Trophoblast cell (in vitro differentiated cells and primary cell): ENCODE measurements around the gene NOP56.

ENCODE experiments used
- DNase-seq, 2 donors: peaks; one replicate each; pipeline ENCODE4 v3.0.0-alpha.2; 2016
- H2AFZ ChIP-seq: 2 replicates; pipeline ENCODE4 v1.6.1; 2013; ENCODE audit warnings: low read length, moderate library complexity, mild to moderate bottlenecking; ENCODE audit not compliant: insufficient read depth, poor library complexity
- H2AK5ac ChIP-seq: 2 replicates; pipeline ENCODE4 v1.6.1; 2013; ENCODE audit warnings: mild to moderate bottlenecking, low read length
- H2BK120ac ChIP-seq: 2 replicates; pipeline ENCODE4 v1.6.1; 2013; ENCODE audit warnings: low read length, mild to moderate bottlenecking, moderate library complexity; ENCODE audit not compliant: insufficient read depth, poor library complexity
- H2BK12ac ChIP-seq: 2 replicates; pipeline ENCODE4 v1.6.1; 2013; ENCODE audit warnings: mild to moderate bottlenecking, low read length, moderate library complexity
- H2BK5ac ChIP-seq: 2 replicates; pipeline ENCODE4 v1.6.1; 2013; ENCODE audit warnings: low read length, low read depth, moderate library complexity, mild to moderate bottlenecking; ENCODE audit not compliant: poor library complexity
- H3K14ac ChIP-seq: 2 replicates; pipeline ENCODE4 v1.6.1; 2013; ENCODE audit warnings: mild to moderate bottlenecking, low read length
- H3K18ac ChIP-seq: 2 replicates; pipeline ENCODE4 v1.6.1; 2013; ENCODE audit warnings: mild to moderate bottlenecking, low read length
- H3K23ac ChIP-seq: 2 replicates; pipeline ENCODE4 v1.6.1; 2013; ENCODE audit warnings: low read length
- H3K27ac ChIP-seq: 2 replicates; pipeline ENCODE4 v1.5.1; 2013; ENCODE audit warnings: low read depth, mild to moderate bottlenecking, inconsistent platforms, low read length, moderate library complexity
- H3K27me3 ChIP-seq: 2 replicates; pipeline ENCODE4 v1.6.1; 2013; ENCODE audit warnings: inconsistent platforms, mild to moderate bottlenecking, low read length, moderate library complexity; ENCODE audit not compliant: insufficient read depth
- H3K36me3 ChIP-seq, 2 experiments: 1 replicate in 1 of 2; 2 replicates in 1 of 2; pipeline ENCODE4 v1.6.1; 2013; ENCODE audit warnings: low read length in 2 of 2, mild to moderate bottlenecking in 2 of 2, moderate library complexity in 1 of 2; ENCODE audit not compliant: insufficient read depth in 2 of 2, control insufficient read depth in 1 of 2
- H3K4ac ChIP-seq: 2 replicates; pipeline ENCODE4 v1.6.1; 2013; ENCODE audit warnings: low read depth, mild to moderate bottlenecking, low read length, moderate library complexity
- H3K4me1 ChIP-seq, 2 experiments: 1 replicate in 1 of 2; 2 replicates in 1 of 2; pipeline ENCODE4 v1.6.1; 2013; ENCODE audit warnings: low read length in 2 of 2, mild to moderate bottlenecking in 2 of 2, moderate library complexity in 1 of 2; ENCODE audit not compliant: insufficient read depth in 2 of 2, control insufficient read depth in 1 of 2
- H3K4me2 ChIP-seq: 2 replicates; pipeline ENCODE4 v1.6.1; 2013; ENCODE audit warnings: inconsistent platforms, mild to moderate bottlenecking, low read length, moderate library complexity
- H3K4me3 ChIP-seq: 2 replicates; pipeline ENCODE4 v1.5.1; 2013; ENCODE audit warnings: mild to moderate bottlenecking, low read depth, low read length, inconsistent platforms
- H3K79me1 ChIP-seq: one replicate; pipeline ENCODE4 v1.6.1; 2013; ENCODE audit warnings: low read length
- H3K79me2 ChIP-seq: 2 replicates; pipeline ENCODE4 v1.6.1; 2013; ENCODE audit warnings: low read length, mild to moderate bottlenecking; ENCODE audit not compliant: control insufficient read depth, insufficient read depth, poor library complexity
- H3K9ac ChIP-seq: 2 replicates; pipeline ENCODE4 v1.6.1; 2013; ENCODE audit warnings: mild to moderate bottlenecking, low read length
- H3K9me3 ChIP-seq: 2 replicates; pipeline ENCODE4 v1.6.1; 2013; ENCODE audit warnings: low read depth, mild to moderate bottlenecking, control low read depth, inconsistent platforms, low read length; ENCODE audit not compliant: insufficient read depth
- H4K12ac ChIP-seq: 2 replicates; pipeline ENCODE4 v1.6.1; 2013; ENCODE audit warnings: low read depth, mild to moderate bottlenecking, low read length, moderate library complexity
- H4K8ac ChIP-seq: 2 replicates; pipeline ENCODE4 v1.6.1; 2013; ENCODE audit warnings: low read depth, mild to moderate bottlenecking, low read length, moderate library complexity
- H4K91ac ChIP-seq: one replicate; pipeline ENCODE4 v1.6.1; 2013; ENCODE audit warnings: low read depth, mild to moderate bottlenecking, low read length, moderate library complexity
- WGBS: extraction: QIAGEN DNeasy Blood & Tissue Kit; methylation state at CpG from one replicate; pipeline ENCODE4 v1.1.7; 2013; ENCODE audit warnings: missing lambda C conversion rate; ENCODE audit not compliant: insufficient read length, insufficient coverage; ENCODE audit errors: extremely low coverage; 5-methylcytosine and 5-hydroxymethylcytosine counted together

NOP56 gene

DNA sequence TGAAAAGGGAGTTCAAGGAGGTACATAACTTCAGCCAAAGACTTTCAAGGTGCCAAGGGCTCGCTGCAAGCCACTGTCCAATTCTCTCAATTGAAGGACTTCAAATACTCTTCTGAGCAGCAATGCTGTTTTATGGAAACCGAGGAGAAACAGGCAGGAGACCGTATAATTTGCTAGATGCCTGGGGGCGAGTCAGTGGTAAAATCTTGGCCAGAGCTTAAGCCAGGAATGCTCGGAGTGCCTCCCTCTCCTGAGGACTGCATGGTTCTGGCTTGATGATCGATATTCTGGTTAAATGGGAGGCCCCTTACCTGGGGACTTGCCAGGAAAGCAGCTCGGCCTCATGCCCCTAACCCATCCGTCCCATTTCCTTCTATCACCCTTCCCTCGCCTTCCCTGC lies 35.8 kb upstream of the NOP56 start:
- Histone ChIP-seq H4K12ac (no peak overlapping the region), H3K27ac (no peak overlapping the region), H3K4ac (no peak overlapping the region), H3K23ac (no peak overlapping the region), H2AFZ (no peak overlapping the region), H3K4me2 (no peak overlapping the region), H3K4me3 (no peak overlapping the region), H3K18ac (no peak overlapping the region), H2BK120ac (no peak overlapping the region), H2BK12ac (no peak overlapping the region), H3K27me3 (no peaks in the 10 kb centered on the region), H2AK5ac (no peak overlapping the region), H3K9me3 (peaks cover 4% of the 10 kb centered on the region), H4K8ac (no peak overlapping the region), H3K9ac (no peak overlapping the region), H3K79me1 (no peaks in the 10 kb centered on the region), H2BK5ac (no peak overlapping the region), H3K4me1 (no peaks in the 10 kb centered on the region), H3K14ac (no peak overlapping the region), H4K91ac (no peak overlapping the region), H3K79me2 (no peaks in the 10 kb centered on the region), H3K36me3 (no peaks in the 10 kb centered on the region)
- no peak for DNase-seq
- WGBS: no CpG with 5 or more reads among the region's 9 CpGs

DNA sequence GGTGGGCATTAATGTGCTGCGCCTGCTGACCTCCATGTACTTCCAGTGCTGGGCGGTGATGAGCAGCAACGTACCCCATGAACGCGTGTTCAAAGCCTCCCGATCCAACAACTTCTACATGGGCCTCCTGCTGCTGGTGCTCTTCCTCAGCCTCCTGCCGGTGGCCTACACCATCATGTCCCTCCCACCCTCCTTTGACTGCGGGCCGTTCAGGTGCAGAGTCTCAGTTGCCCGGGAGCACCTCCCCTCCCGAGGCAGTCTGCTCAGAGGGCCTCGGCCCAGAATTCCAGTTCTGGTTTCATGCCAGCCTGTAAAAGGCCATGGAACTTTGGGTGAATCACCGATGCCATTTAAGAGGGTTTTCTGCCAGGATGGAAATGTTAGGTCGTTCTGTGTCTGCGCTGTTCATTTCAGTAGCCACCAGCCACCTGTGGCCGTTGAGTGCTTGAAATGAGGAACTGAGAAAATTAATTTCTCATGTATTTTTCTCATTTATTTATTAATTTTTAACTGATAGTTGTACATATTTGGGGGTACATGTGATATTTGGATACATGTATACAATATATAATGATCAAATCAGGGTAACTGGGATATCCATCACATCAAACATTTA lies 35.2 kb upstream of the NOP56 start:
- Histone ChIP-seq H3K14ac (no peak overlapping the region), H2BK120ac (no peak overlapping the region), H3K36me3 (no peaks in the 10 kb centered on the region), H3K79me1 (no peaks in the 10 kb centered on the region), H3K4me1 (no peaks in the 10 kb centered on the region), H2AFZ (no peak overlapping the region), H2BK5ac (no peak overlapping the region), H3K27me3 (no peaks in the 10 kb centered on the region), H3K4me3 (no peak overlapping the region), H3K9me3 (peaks cover 4% of the 10 kb centered on the region), H3K18ac (no peak overlapping the region), H3K9ac (no peak overlapping the region), H4K12ac (no peak overlapping the region), H3K4ac (no peak overlapping the region), H3K4me2 (no peak overlapping the region), H2BK12ac (no peak overlapping the region), H4K8ac (no peak overlapping the region), H4K91ac (no peak overlapping the region), H3K23ac (no peak overlapping the region), H3K79me2 (no peaks in the 10 kb centered on the region), H2AK5ac (no peak overlapping the region), H3K27ac (no peak overlapping the region)
- no peak for DNase-seq
- no CpG with 5 or more reads among the region's 16 CpGs for WGBS

DNA sequence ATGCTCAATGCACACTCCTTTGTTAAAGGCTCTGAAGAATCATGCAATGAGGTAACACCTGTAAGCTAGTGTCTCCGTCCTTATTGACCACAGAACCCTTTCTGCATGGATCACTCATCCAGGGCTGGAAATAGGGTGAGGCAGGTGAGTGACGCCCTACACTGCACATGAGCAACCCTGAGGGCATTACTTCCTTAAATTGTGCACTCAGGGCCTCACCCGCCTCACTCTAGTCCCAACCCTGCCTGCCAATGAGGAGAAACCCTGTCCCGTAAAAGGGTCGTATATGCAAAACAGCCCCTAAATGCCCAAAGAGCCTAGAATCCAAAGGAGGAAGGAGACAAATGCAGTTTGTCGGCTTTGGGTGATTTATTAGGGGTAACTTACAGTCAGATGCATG lies 33.6 kb upstream of the NOP56 start:
- Histone ChIP-seq H3K4me3 (no peak overlapping the region), H3K9me3 (peaks cover 2% of the 10 kb centered on the region), H3K4me1 (no peaks in the 10 kb centered on the region), H4K8ac (no peak overlapping the region), H3K4me2 (no peak overlapping the region), H3K9ac (no peak overlapping the region), H4K91ac (no peak overlapping the region), H2AK5ac (no peak overlapping the region), H2BK120ac (no peak overlapping the region), H2AFZ (no peak overlapping the region), H3K18ac (no peak overlapping the region), H3K27me3 (no peaks in the 10 kb centered on the region), H2BK5ac (no peak overlapping the region), H2BK12ac (no peak overlapping the region), H3K79me2 (no peaks in the 10 kb centered on the region), H3K4ac (no peak overlapping the region), H3K79me1 (no peaks in the 10 kb centered on the region), H3K23ac (no peak overlapping the region), H4K12ac (no peak overlapping the region), H3K36me3 (no peaks in the 10 kb centered on the region), H3K14ac (no peak overlapping the region), H3K27ac (no peak overlapping the region)
- no peak for DNase-seq
- WGBS: no CpG with 5 or more reads among the region's 6 CpGs

DNA sequence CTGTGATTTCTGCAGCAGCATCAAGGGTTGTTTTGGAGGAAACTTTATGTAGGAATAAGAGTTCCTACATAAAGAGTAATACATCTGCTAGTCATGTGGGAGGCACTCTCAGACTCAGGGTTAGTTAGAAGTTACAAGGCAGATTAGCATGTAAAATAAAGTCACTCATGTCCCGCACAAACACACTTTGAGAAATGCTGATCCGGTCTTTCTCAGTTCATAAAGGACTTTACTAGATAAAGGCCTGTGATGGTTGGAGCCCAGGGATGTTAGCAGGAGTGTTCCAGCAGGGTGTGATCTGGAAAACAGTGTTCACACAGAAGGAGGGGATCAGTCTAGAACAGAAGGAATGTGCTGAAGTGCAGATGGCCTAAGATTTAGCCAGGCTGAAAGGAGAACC lies 33.1 kb upstream of the NOP56 start:
- no peak overlapping the region for H2AFZ ChIP-seq
- H3K9ac ChIP-seq: no peak overlapping the region
- no peak overlapping the region for H4K12ac ChIP-seq
- H3K79me1 ChIP-seq: no peaks in the 10 kb centered on the region
- H3K4me3 ChIP-seq: no peak overlapping the region
- H2BK120ac ChIP-seq: no peak overlapping the region
- no peaks in the 10 kb centered on the region for H3K4me1 ChIP-seq
- no peak overlapping the region for H3K27ac ChIP-seq
- H2BK5ac ChIP-seq: no peak overlapping the region
- no peaks in the 10 kb centered on the region for H3K79me2 ChIP-seq
- no peak overlapping the region for H3K4me2 ChIP-seq
- H3K4ac ChIP-seq: no peak overlapping the region
- no peaks in the 10 kb centered on the region for H3K36me3 ChIP-seq
- H2AK5ac ChIP-seq: no peak overlapping the region
- peaks cover 2% of the 10 kb centered on the region for H3K9me3 ChIP-seq
- DNase-seq: no peak
- no peak overlapping the region for H2BK12ac ChIP-seq
- no peak overlapping the region for H3K23ac ChIP-seq
- no CpG with 5 or more reads among the region's 2 CpGs for WGBS
- no peak overlapping the region for H3K14ac ChIP-seq
- no peak overlapping the region for H3K18ac ChIP-seq
- H3K27me3 ChIP-seq: no peaks in the 10 kb centered on the region
- H4K91ac ChIP-seq: no peak overlapping the region
- no peak overlapping the region for H4K8ac ChIP-seq
